Measurements from ENCODE around the gene SUCLG2.

SUCLG2 gene

DNA sequence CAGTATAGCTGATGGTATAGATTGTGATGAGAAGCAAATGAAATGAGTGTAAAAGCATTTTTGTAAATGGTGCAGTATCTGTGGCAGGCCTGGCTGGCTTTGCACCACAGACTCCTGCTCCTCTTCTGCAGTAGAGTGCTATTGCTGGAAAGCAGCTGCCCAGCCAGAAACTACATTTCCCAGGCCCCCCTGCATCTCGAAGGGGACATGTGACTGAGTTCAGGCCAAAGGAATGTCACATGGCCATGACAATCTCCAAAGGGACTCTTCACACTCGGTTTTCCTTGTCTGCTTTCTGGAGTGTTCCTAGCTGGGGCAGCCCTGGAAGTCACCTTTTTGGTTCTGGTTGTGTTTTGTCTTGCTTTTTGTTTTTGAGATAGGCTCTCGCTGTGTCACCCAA, 277.1 kb downstream of the SUCLG2 start:
- Histone ChIP-seq H3K4me1 (ENCODE audit: insufficient read depth, low read length) (peaks cover 3% of the 10 kb centered on the region), H3K36me3 (ENCODE audit: insufficient read depth, low read length) (peaks cover 4% of the 10 kb centered on the region), H3K27me3 (ENCODE audit: control insufficient read depth in 1 of 2, insufficient read depth in 2 of 2, low read length in 2 of 2) (no peaks in the 10 kb centered on the region), H3K27ac (ENCODE audit: low read depth, low read length) (no peak overlapping the region), H3K9ac (ENCODE audit: low read length) (no peak overlapping the region), H3K9me3 (ENCODE audit: low read length) (no peaks in the 10 kb centered on the region), H3K4me3 (ENCODE audit: low read depth in 1 of 2, low read length in 2 of 2) (no peak overlapping the region)

DNA sequence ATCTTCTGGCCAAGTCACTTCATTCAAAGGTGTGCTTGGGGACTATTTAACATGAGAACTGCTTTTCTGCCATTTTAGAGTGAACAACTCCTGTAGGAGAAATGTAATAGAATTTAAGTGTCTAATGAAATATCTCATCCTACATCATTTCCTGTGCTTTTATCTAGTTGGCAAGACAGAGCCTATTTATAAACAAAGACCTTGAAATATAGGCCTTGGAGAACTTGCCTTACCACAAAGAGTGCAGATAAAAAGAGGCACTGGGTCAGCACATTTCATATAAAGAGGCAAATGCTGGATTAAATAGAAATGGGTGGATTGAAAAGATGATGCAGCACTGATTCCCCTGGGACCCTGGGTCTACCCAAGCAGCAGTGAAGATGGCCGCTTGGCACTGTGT, 278.0 kb downstream of the SUCLG2 start:
- Histone ChIP-seq H3K9me3 (ENCODE audit: low read length) (no peaks in the 10 kb centered on the region), H3K27ac (ENCODE audit: low read depth, low read length) (no peak overlapping the region), H3K36me3 (ENCODE audit: insufficient read depth, low read length) (peaks cover 9% of the 10 kb centered on the region), H3K9ac (ENCODE audit: low read length) (no peak overlapping the region), H3K4me3 (ENCODE audit: low read depth in 1 of 2, low read length in 2 of 2) (no peak overlapping the region), H3K4me1 (ENCODE audit: insufficient read depth, low read length) (no peaks in the 10 kb centered on the region), H3K27me3 (ENCODE audit: control insufficient read depth in 1 of 2, insufficient read depth in 2 of 2, low read length in 2 of 2) (no peaks in the 10 kb centered on the region)

DNA sequence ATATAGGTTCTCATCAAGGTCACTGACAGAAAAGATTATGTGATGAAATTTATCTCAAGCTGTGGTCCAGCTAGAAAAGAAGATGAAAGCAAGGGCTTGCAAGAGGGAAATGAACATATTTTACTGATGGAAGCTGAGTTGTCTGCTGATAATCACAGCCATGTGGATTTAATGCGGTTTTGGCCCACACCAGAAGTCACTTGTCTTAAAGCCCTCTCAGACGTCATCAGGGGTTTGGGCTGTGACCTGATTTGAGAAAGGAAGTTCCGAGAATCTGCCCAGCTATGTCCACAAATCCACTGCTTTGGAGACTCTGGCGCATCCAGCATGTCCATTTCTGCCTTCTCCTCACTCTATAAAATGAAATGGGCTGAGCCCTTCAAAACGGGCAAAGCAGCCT, 278.4 kb downstream of the SUCLG2 start:
- Histone ChIP-seq H3K36me3 (ENCODE audit: insufficient read depth, low read length) (peaks cover 9% of the 10 kb centered on the region), H3K27me3 (ENCODE audit: control insufficient read depth in 1 of 2, insufficient read depth in 2 of 2, low read length in 2 of 2) (no peaks in the 10 kb centered on the region), H3K4me1 (ENCODE audit: insufficient read depth, low read length) (no peaks in the 10 kb centered on the region), H3K9ac (ENCODE audit: low read length) (no peak overlapping the region), H3K27ac (ENCODE audit: low read depth, low read length) (no peak overlapping the region), H3K4me3 (ENCODE audit: low read depth in 1 of 2, low read length in 2 of 2) (no peak overlapping the region), H3K9me3 (ENCODE audit: low read length) (no peaks in the 10 kb centered on the region)

DNA sequence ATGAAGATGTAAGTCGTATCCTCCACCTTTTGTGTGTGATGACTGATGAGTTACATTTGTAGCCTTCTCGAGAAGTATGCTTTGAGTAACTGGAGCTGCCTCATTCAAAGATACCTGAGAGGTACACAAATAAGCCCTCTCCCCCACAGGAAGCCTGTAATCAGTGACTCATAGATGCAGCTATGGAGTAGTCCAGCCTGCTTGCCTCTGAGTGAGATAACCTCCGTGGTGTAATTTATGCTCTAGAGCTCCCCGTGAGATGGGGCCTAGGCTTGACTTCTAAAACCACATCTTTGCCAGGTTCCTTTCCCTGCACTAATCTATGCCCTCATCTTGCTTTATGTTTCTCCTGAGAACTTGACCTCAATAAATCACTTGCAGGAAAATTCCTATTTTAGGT, 291.7 kb downstream of the SUCLG2 start:
- Histone ChIP-seq H3K27me3 (ENCODE audit: control insufficient read depth in 1 of 2, insufficient read depth in 2 of 2, low read length in 2 of 2) (no peaks in the 10 kb centered on the region), H3K4me1 (ENCODE audit: insufficient read depth, low read length) (no peaks in the 10 kb centered on the region), H3K9ac (ENCODE audit: low read length) (no peak overlapping the region), H3K9me3 (ENCODE audit: low read length) (no peaks in the 10 kb centered on the region), H3K27ac (ENCODE audit: low read depth, low read length) (no peak overlapping the region), H3K4me3 (ENCODE audit: low read depth in 1 of 2, low read length in 2 of 2) (no peak overlapping the region), H3K36me3 (ENCODE audit: insufficient read depth, low read length) (no peaks in the 10 kb centered on the region)

DNA sequence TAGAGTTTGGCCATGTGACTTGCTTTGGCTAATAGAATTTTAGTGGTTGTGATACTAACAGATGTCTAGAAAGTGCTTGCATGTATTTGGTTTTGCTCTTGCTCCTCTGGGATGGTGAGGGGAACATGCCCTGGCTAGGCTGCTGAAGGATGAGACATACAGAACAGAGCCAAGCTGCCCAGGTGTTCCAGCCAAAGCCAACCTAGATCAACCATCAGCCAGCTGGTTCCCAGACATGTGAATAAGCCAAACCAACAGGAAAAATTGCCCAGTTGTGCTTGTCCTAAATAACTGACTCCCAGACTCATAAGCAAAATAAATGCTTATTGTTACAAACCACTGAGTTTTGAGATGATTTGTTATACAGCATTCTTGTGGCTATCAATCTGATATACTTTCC, 292.6 kb downstream of the SUCLG2 start:
- H3K9ac ChIP-seq (ENCODE audit: low read length) = no peak overlapping the region
- no peaks in the 10 kb centered on the region for H3K27me3 ChIP-seq (ENCODE audit: control insufficient read depth in 1 of 2, insufficient read depth in 2 of 2, low read length in 2 of 2)
- no peak overlapping the region for H3K27ac ChIP-seq (ENCODE audit: low read depth, low read length)
- H3K9me3 ChIP-seq (ENCODE audit: low read length) = no peaks in the 10 kb centered on the region
- no peak overlapping the region for H3K4me3 ChIP-seq (ENCODE audit: low read depth in 1 of 2, low read length in 2 of 2)
- H3K4me1 ChIP-seq (ENCODE audit: insufficient read depth, low read length) = no peaks in the 10 kb centered on the region
- no peaks in the 10 kb centered on the region for H3K36me3 ChIP-seq (ENCODE audit: insufficient read depth, low read length)

DNA sequence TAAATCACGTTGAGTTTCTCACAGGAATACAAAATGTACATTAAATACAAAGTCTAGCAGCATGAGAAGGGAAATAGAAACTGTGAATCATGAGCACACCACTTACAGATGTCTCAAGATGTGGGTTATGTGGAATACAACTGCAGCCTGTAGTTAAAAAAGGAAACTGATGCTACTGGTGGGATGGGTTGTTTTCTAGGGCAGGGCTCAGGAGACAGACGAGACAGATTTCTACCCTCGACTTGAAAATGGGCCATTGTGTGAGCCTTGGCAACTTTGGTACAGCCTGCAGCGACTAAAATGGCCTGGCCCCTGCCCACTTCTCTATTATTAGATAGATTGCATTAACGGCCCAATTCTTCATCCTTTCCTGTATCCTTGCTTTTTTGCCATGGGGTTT, 293.1 kb downstream of the SUCLG2 start:
- H3K27ac ChIP-seq (ENCODE audit: low read depth, low read length) = no peak overlapping the region
- H3K9ac ChIP-seq (ENCODE audit: low read length) = no peak overlapping the region
- H3K4me3 ChIP-seq (ENCODE audit: low read depth in 1 of 2, low read length in 2 of 2) = no peak overlapping the region
- H3K4me1 ChIP-seq (ENCODE audit: insufficient read depth, low read length) = no peaks in the 10 kb centered on the region
- H3K27me3 ChIP-seq (ENCODE audit: control insufficient read depth in 1 of 2, insufficient read depth in 2 of 2, low read length in 2 of 2) = no peaks in the 10 kb centered on the region
- H3K9me3 ChIP-seq (ENCODE audit: low read length) = no peaks in the 10 kb centered on the region
- no peaks in the 10 kb centered on the region for H3K36me3 ChIP-seq (ENCODE audit: insufficient read depth, low read length)

DNA sequence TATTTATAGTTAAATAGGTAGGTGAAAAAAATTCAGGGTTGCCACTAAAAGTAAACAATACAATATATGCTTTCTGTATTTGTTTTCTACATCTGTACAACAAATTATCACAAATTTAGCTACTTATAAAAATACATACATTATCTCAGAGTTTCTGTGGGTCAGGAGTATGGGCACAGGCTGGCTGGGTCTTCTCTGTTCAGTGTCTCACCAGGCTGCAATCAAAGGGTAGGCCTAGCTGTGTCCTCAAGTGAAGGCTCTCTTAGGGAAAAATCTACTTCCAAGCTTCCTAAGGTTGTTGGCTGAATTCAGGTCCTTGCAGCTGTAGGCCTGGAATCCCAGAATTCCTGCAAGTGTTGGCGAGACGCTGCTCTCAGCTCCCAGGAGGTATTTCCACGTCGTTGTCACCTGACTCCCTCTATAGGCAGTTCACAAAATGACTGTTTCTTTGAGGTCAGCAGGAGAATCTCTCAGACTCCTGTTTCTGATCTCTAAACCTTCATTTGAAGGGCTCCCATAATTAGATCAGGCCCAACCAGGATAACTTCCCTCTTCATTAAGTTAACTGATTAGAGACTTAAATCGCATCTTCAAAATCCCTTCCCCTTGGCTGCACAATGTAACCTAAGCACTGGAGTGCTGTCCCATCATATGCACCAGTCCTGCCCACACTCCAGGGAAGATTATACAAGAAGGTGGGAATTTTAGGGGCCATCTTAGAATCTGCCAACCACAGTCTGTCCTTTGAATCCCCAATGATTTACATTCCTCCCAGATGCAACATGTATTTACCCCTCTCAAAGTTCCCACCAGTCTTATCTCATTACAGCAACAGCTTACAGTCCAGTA, 296.6 kb downstream of the SUCLG2 start:
- H3K9me3 ChIP-seq (ENCODE audit: low read length) = no peaks in the 10 kb centered on the region
- no peaks in the 10 kb centered on the region for H3K4me1 ChIP-seq (ENCODE audit: insufficient read depth, low read length)
- H3K27ac ChIP-seq (ENCODE audit: low read depth, low read length) = no peak overlapping the region
- no peaks in the 10 kb centered on the region for H3K36me3 ChIP-seq (ENCODE audit: insufficient read depth, low read length)
- H3K4me3 ChIP-seq (ENCODE audit: low read depth in 1 of 2, low read length in 2 of 2) = no peak overlapping the region
- H3K9ac ChIP-seq (ENCODE audit: low read length) = no peak overlapping the region
- H3K27me3 ChIP-seq (ENCODE audit: control insufficient read depth in 1 of 2, insufficient read depth in 2 of 2, low read length in 2 of 2) = no peaks in the 10 kb centered on the region

DNA sequence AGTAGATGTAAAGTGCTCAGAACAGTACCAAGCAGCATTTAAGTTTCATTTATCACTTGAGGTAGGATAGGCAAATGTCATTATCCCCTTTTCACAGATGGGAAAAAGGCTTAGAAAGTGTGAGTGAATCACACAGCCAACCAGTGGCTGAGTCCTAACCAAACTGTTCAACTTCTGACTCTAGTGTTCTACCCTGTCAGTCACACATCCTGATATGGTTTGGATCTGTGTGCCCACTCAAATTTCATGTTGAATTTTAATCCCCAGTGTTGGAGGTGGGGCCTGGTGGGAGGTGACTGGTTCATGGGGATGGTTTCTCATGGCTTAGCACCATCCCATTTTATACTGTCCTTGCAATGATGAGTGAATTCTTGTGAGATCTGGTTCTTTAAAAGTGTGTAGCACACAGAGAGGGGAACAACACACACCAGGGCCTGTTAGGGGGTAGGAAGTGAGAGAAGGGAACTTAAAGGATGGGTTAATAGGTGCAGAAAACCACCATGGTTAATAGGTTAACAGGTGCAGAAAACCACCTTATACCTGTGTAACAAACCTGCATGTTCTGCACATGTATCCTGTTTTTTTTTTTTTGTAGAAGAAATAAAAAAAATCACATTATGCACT, 304.7 kb downstream of the SUCLG2 start:
- Histone ChIP-seq H3K27ac (ENCODE audit: low read depth, low read length) (no peak overlapping the region), H3K4me3 (ENCODE audit: low read depth in 1 of 2, low read length in 2 of 2) (no peak overlapping the region), H3K9ac (ENCODE audit: low read length) (no peak overlapping the region), H3K4me1 (ENCODE audit: insufficient read depth, low read length) (no peaks in the 10 kb centered on the region), H3K27me3 (ENCODE audit: control insufficient read depth in 1 of 2, insufficient read depth in 2 of 2, low read length in 2 of 2) (no peaks in the 10 kb centered on the region), H3K36me3 (ENCODE audit: insufficient read depth, low read length) (no peaks in the 10 kb centered on the region), H3K9me3 (ENCODE audit: low read length) (no peaks in the 10 kb centered on the region)

DNA sequence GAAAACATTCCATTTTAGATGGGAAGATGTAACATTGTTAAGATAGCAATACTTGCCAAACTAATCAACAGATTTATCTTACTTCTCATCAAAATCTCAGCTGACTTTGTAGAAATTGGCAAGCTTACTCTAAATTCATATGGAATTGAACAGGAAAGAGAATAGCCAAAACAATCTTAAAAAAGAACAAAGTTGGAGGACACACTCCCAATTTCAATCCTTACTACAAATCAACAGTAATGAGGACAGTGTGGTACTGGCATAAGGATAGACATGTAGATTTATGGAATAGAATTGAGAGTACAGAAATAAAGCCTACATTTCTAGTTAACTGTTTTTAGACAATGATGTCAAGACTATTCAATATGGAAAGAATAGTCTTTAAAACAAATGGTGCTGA, 308.3 kb downstream of the SUCLG2 start:
- no peak overlapping the region for H3K9ac ChIP-seq (ENCODE audit: low read length)
- no peak overlapping the region for H3K27ac ChIP-seq (ENCODE audit: low read depth, low read length)
- H3K9me3 ChIP-seq (ENCODE audit: low read length) = no peaks in the 10 kb centered on the region
- H3K36me3 ChIP-seq (ENCODE audit: insufficient read depth, low read length) = no peaks in the 10 kb centered on the region
- H3K4me1 ChIP-seq (ENCODE audit: insufficient read depth, low read length) = no peaks in the 10 kb centered on the region
- H3K4me3 ChIP-seq (ENCODE audit: low read depth in 1 of 2, low read length in 2 of 2) = no peak overlapping the region
- no peaks in the 10 kb centered on the region for H3K27me3 ChIP-seq (ENCODE audit: control insufficient read depth in 1 of 2, insufficient read depth in 2 of 2, low read length in 2 of 2)

DNA sequence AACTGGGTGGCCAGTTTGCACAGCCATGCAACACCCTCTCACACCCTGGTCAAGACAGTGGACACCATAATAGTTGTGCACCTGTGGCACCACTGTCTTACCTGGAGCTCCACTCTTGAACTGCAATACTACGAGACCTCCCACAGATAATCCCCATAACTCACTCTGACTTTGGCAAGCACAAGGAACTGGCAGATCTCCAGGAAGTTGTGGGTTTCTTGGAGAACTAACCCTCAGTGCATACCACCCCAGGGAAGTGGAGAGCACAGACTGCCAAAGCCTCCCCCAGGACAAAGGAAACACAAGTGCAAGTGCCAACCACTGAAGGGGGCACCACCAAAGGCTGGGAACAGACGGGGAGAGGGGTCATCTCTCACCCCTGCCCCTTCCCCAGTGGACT, 318.6 kb downstream of the SUCLG2 start:
- Histone ChIP-seq H3K4me3 (ENCODE audit: low read depth in 1 of 2, low read length in 2 of 2) (no peak overlapping the region), H3K9me3 (ENCODE audit: low read length) (no peaks in the 10 kb centered on the region), H3K27ac (ENCODE audit: low read depth, low read length) (no peak overlapping the region), H3K36me3 (ENCODE audit: insufficient read depth, low read length) (no peaks in the 10 kb centered on the region), H3K27me3 (ENCODE audit: control insufficient read depth in 1 of 2, insufficient read depth in 2 of 2, low read length in 2 of 2) (no peaks in the 10 kb centered on the region), H3K4me1 (ENCODE audit: insufficient read depth, low read length) (no peaks in the 10 kb centered on the region), H3K9ac (ENCODE audit: low read length) (no peak overlapping the region)

DNA sequence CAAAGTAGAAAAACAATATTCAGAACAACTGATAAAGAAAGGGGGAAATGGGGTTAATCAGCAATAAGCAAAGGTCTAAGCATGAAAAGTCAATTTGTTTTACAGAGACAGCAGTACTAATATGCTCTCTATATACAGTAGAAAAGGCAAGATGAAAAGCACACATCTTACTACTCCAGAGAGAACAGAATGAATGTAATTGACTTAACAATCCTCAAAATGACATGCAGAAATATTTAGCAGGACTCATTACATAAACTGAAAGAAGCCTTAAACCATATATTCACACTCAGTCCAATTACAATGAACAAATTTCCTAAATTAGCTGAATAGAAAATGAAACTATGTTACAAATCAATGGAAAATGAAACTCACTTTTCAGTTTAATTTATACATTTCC, 319.8 kb downstream of the SUCLG2 start:
- Histone ChIP-seq H3K27me3 (ENCODE audit: control insufficient read depth in 1 of 2, insufficient read depth in 2 of 2, low read length in 2 of 2) (no peaks in the 10 kb centered on the region), H3K36me3 (ENCODE audit: insufficient read depth, low read length) (no peaks in the 10 kb centered on the region), H3K27ac (ENCODE audit: low read depth, low read length) (no peak overlapping the region), H3K9ac (ENCODE audit: low read length) (no peak overlapping the region), H3K4me1 (ENCODE audit: insufficient read depth, low read length) (no peaks in the 10 kb centered on the region), H3K4me3 (ENCODE audit: low read depth in 1 of 2, low read length in 2 of 2) (no peak overlapping the region), H3K9me3 (ENCODE audit: low read length) (no peaks in the 10 kb centered on the region)

DNA sequence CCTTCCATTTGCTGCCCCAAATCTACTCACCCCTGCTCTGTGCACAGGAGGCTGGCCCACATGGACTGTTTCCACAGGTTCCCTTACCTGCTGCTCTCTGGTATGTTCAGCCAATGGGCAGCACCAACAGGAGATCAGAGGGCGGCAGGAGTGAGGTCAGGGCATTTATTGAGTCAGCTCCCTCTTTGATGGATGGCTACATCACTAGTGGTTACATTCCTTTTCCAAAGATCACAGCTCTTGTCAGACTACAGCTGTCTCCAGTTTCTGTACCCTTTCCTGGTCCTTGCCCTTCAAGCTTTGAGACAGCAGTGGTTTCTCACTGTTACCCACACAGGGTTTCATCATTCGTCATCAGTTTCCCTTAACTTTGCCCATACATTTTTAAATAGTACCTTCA, 325.1 kb downstream of the SUCLG2 start:
- Histone ChIP-seq H3K9me3 (ENCODE audit: low read length) (no peaks in the 10 kb centered on the region), H3K4me1 (ENCODE audit: insufficient read depth, low read length) (no peaks in the 10 kb centered on the region), H3K36me3 (ENCODE audit: insufficient read depth, low read length) (no peaks in the 10 kb centered on the region), H3K9ac (ENCODE audit: low read length) (no peak overlapping the region), H3K4me3 (ENCODE audit: low read depth in 1 of 2, low read length in 2 of 2) (no peak overlapping the region), H3K27me3 (ENCODE audit: control insufficient read depth in 1 of 2, insufficient read depth in 2 of 2, low read length in 2 of 2) (no peaks in the 10 kb centered on the region), H3K27ac (ENCODE audit: low read depth, low read length) (no peak overlapping the region)

Measured in muscle layer of colon (tissue), 2 donors.